DND-41 (cell line): ENCODE data around the gene IL22RA1.

Experiments
- ATAC-seq: fragments of 200-7000 bp; cut with Tn5 transposase; 3 replicates; pipeline ENCODE4 v1.9.1; 2021; ENCODE audit warnings: low read depth; ENCODE audit not compliant: insufficient read depth
- DNase-seq: peaks from one replicate; pipeline ENCODE4 v3.0.0-alpha.2; 2020
- H2AFZ ChIP-seq: 2 replicates; pipeline ENCODE4 v1.6.0; 2012; ENCODE audit warnings: low read depth, low read length
- H3K27ac ChIP-seq: 2 replicates; pipeline ENCODE4 v1.5.1; 2012; ENCODE audit warnings: low read length, inconsistent platforms
- H3K27me3 ChIP-seq: fragments of 200-600 bp; sonication (generic); 2 replicates; pipeline ENCODE4 v1.6.0; 2012; ENCODE audit warnings: low read length, mild to moderate bottlenecking, inconsistent platforms; ENCODE audit not compliant: insufficient read depth, poor library complexity
- H3K36me3 ChIP-seq: 2 replicates; pipeline ENCODE4 v1.5.1; 2012; ENCODE audit warnings: low read length, inconsistent platforms; ENCODE audit not compliant: insufficient read depth
- H3K4me1 ChIP-seq: 2 replicates; pipeline ENCODE4 v1.5.1; 2012; ENCODE audit warnings: mild to moderate bottlenecking, low read length; ENCODE audit not compliant: insufficient read depth
- H3K4me2 ChIP-seq: 2 replicates; pipeline ENCODE4 v1.6.0; 2012; ENCODE audit warnings: mild to moderate bottlenecking, moderate library complexity, low read length, inconsistent platforms; ENCODE audit not compliant: insufficient read depth
- H3K4me3 ChIP-seq, 2 experiments: fragments of 200-600 bp in 1 of 2; shearing (Covaris generic) in 1 of 2; 2 replicates each; pipeline ENCODE4 v1.5.1; 2012 to 2016; ENCODE audit warnings: inconsistent platforms in 2 of 2, low read length in 2 of 2, mild to moderate bottlenecking in 2 of 2, low read depth in 1 of 2, moderate library complexity in 1 of 2
- H3K79me2 ChIP-seq: 2 replicates; pipeline ENCODE4 v1.6.0; 2012; ENCODE audit warnings: low read length, inconsistent platforms; ENCODE audit not compliant: insufficient read depth
- H3K9ac ChIP-seq: 2 replicates; pipeline ENCODE4 v1.6.0; 2012; ENCODE audit warnings: low read depth, mild to moderate bottlenecking, inconsistent platforms, low read length, moderate library complexity
- H3K9me3 ChIP-seq: 2 replicates; pipeline ENCODE4 v1.5.1; 2012; ENCODE audit warnings: low read length, moderate library complexity, mild to moderate bottlenecking, inconsistent platforms; ENCODE audit not compliant: insufficient read depth, severe bottlenecking
- H4K20me1 ChIP-seq: 2 replicates; pipeline ENCODE4 v1.6.0; 2012; ENCODE audit warnings: low read length; ENCODE audit not compliant: insufficient read depth
- CTCF ChIP-seq: IDR thresholded peaks from 2 replicates; pipeline ENCODE4 v1.5.1; 2012; ENCODE audit warnings: borderline replicate concordance, low read length, moderate library complexity, mild to moderate bottlenecking; ENCODE audit not compliant: poor library complexity, severe bottlenecking; ENCODE audit errors: extremely low read depth
- EZH2 ChIP-seq: IDR thresholded peaks from 3 replicates; pipeline ENCODE4 v1.6.1; 2012; ENCODE audit warnings: borderline replicate concordance, low read depth, mild to moderate bottlenecking, moderate library complexity, low read length, inconsistent platforms; ENCODE audit not compliant: severe bottlenecking

IL22RA1 gene

GRCh38 chr1:24154215-24154614 is 11.3 kb upstream of the IL22RA1 start:
- Histone ChIP-seq H2AFZ (no peak overlapping the region), H3K27me3 (peaks cover 35% of the 10 kb centered on the region), H3K4me3 (no peak overlapping the region), H3K27ac (no peak overlapping the region), H3K36me3 (no peaks in the 10 kb centered on the region), H3K4me2 (no peak overlapping the region), H4K20me1 (peaks cover 4% of the 10 kb centered on the region; the same call in 1 of the 2 replicates), H3K9ac (no peak overlapping the region), H3K9me3 (no peaks in the 10 kb centered on the region), H3K79me2 (no peaks in the 10 kb centered on the region), H3K4me1 (no peaks in the 10 kb centered on the region)
- DNase-seq (no peak), ATAC-seq (no peak)
- TF ChIP-seq EZH2 (no peak), CTCF (no peak)

GRCh38 chr1:24152631-24153494 is 9.9 kb upstream of the IL22RA1 start:
- no peak for ATAC-seq
- Histone ChIP-seq H3K4me1 (no peaks in the 10 kb centered on the region), H3K4me3 (no peak overlapping the region), H3K79me2 (no peaks in the 10 kb centered on the region), H4K20me1 (peaks cover 7% of the 10 kb centered on the region; the same call in 1 of the 2 replicates), H3K9me3 (no peaks in the 10 kb centered on the region), H3K9ac (no peak overlapping the region), H3K36me3 (no peaks in the 10 kb centered on the region), H3K27me3 (peaks cover 41% of the 10 kb centered on the region), H3K27ac (no peak overlapping the region), H2AFZ (no peak overlapping the region), H3K4me2 (no peak overlapping the region)
- TF ChIP-seq EZH2: no peak
- no peak for TF ChIP-seq CTCF
- no peak for DNase-seq

GRCh38 chr1:24151175-24151533 is 8.2 kb upstream of the IL22RA1 start:
- Histone ChIP-seq H4K20me1 (peaks cover 7% of the 10 kb centered on the region; the same call in 1 of the 2 replicates), H3K4me3 (no peak overlapping the region), H3K4me1 (no peaks in the 10 kb centered on the region), H3K4me2 (no peak overlapping the region), H3K36me3 (no peaks in the 10 kb centered on the region), H3K79me2 (no peaks in the 10 kb centered on the region), H2AFZ (no peak overlapping the region), H3K27ac (no peak overlapping the region), H3K27me3 (peaks cover 45% of the 10 kb centered on the region), H3K9me3 (no peaks in the 10 kb centered on the region), H3K9ac (no peak overlapping the region)
- ATAC-seq (no peak), DNase-seq (no peak)
- TF ChIP-seq CTCF (no peak), EZH2 (no peak)
